Endodermal cell (in vitro differentiated cells): ENCODE data around the gene CPT1A. TPM values are rescaled to one million over a fixed set of nuclear protein-coding genes. Genes with fewer than 3 reads are reported as not detected.
"Not testable (repeated sequence)": the region's sequence is repeated elsewhere in the genome, so short reads cannot be mapped to it uniquely, and the experiment has no call there.

Experiments used
- DNase-seq: peaks from one replicate; pipeline ENCODE4 v3.0.0-alpha.2; 2017
- H3K27ac ChIP-seq: 2 replicates; pipeline ENCODE4 v1.5.1; 2013; ENCODE audit warnings: mild to moderate bottlenecking, low read depth, low read length, moderate library complexity
- H3K27me3 ChIP-seq: 2 replicates; pipeline ENCODE4 v1.6.1; 2013; ENCODE audit warnings: mild to moderate bottlenecking, low read length, moderate library complexity; ENCODE audit not compliant: insufficient read depth, control insufficient read depth, poor library complexity, severe bottlenecking
- H3K36me3 ChIP-seq: 2 replicates; pipeline ENCODE4 v1.7.0; 2013; ENCODE audit warnings: mild to moderate bottlenecking, low read length, moderate library complexity; ENCODE audit not compliant: control insufficient read depth, insufficient read depth
- H3K4me1 ChIP-seq: one replicate; pipeline ENCODE4 v1.7.0; 2013; ENCODE audit warnings: low read length; ENCODE audit not compliant: control insufficient read depth, insufficient read depth
- H3K4me3 ChIP-seq: 2 replicates; pipeline ENCODE4 v1.5.1; 2013; ENCODE audit warnings: mild to moderate bottlenecking, low read length, moderate library complexity
- H3K9ac ChIP-seq: 2 replicates; pipeline ENCODE4 v1.6.1; 2013; ENCODE audit warnings: mild to moderate bottlenecking, low read length, moderate library complexity; ENCODE audit not compliant: poor library complexity, severe bottlenecking; ENCODE audit errors: extremely low read depth
- H3K9me3 ChIP-seq: 2 replicates; pipeline ENCODE4 v1.6.1; 2013; ENCODE audit warnings: mild to moderate bottlenecking, low read length, moderate library complexity; ENCODE audit not compliant: control insufficient read depth
- H3K27ac Mint-ChIP-seq: 2 replicates; pipeline ENCODE4 v1.8.0; 2020; ENCODE audit warnings: mixed read lengths
- H3K27me3 Mint-ChIP-seq: 2 replicates; pipeline ENCODE4 v1.8.0; 2021; ENCODE audit warnings: mild to moderate bottlenecking, mixed read lengths; ENCODE audit not compliant: insufficient read depth
- H3K36me3 Mint-ChIP-seq: 2 replicates; pipeline ENCODE4 v1.8.0; 2020; ENCODE audit warnings: low read depth, mixed read lengths
- H3K4me1 Mint-ChIP-seq: 2 replicates; pipeline ENCODE4 v1.8.0; 2020; ENCODE audit warnings: mixed read lengths
- H3K4me3 Mint-ChIP-seq: 2 replicates; pipeline ENCODE4 v1.8.0; 2020; ENCODE audit warnings: mild to moderate bottlenecking, moderate library complexity, mixed read lengths
- H3K9me3 Mint-ChIP-seq: 2 replicates; pipeline ENCODE4 v1.8.0; 2020; ENCODE audit warnings: mild to moderate bottlenecking, mixed read lengths
- CTCF ChIP-seq: fragments of 200-600 bp; sonication (generic); conservative IDR thresholded peaks from 2 replicates; pipeline ENCODE4 v1.5.0; 2021; ENCODE audit warnings: antibody characterized with exemption, mild to moderate bottlenecking
- WGBS, 2 experiments: methylation state at CpG; one replicate each; pipeline versions ENCODE4 v1.1.5 to v1.1.7; 2013; ENCODE audit warnings: missing lambda C conversion rate in 2 of 2, mixed read lengths in 1 of 2; ENCODE audit not compliant: insufficient coverage in 1 of 2, insufficient read length in 1 of 2; 5-methylcytosine and 5-hydroxymethylcytosine counted together
- long read RNA-seq, 4 experiments: library from polyadenylated mRNA in 2 of 4; library from RNA in 1 of 4; library from capped mRNA in 1 of 4; stranded (forward) in 3 of 4; unstranded in 1 of 4; transcript quantifications; one replicate each; pipeline ENCODE4 v2.0.0, GENCODE V29; 2020 to 2021; ENCODE audit warnings: inconsistent platforms in 1 of 4
- polyA plus RNA-seq, 2 experiments: library from polyadenylated mRNA; stranded (reverse); fragments of 50-300 nt; gene quantifications; one replicate each; pipeline ENCODE4 v1.2.3, GENCODE V29; 2013
- total RNA-seq, 2 donors: library from RNA; stranded (reverse); fragmentation: NEBNext Ultra II Directional in 1 of 2; extraction: Animal tissue kit (Norgen Biotek cat#: 25700) in 1 of 2; gene quantifications; 2 replicates in 1 of 2; 3 replicates in 1 of 2; pipeline ENCODE4 v1.2.1, GENCODE V29; 2021

The CPT1A gene
- 1 to 10 TPM; 3.3 to 7.3 TPM for total RNA-seq
- 2.7 TPM for polyA plus RNA-seq (2013, experiment 1 of 2)
- polyA plus RNA-seq (2013, experiment 2 of 2), result 1.8 TPM
- long read RNA-seq, experiment 1, partial matches to known transcripts, result 0 of 1 reads
- long read RNA-seq, experiment 1, other reads (novel, unspliced or antisense), result 1 of 1 reads
- long read RNA-seq, experiment 2, partial matches to known transcripts, result 2 of 2 reads
- long read RNA-seq, experiment 2, other reads (novel, unspliced or antisense), result 0 of 2 reads
- long read RNA-seq, experiment 3, full-length matches to known transcripts, result 9 of 10 reads
- long read RNA-seq, experiment 3, partial matches to known transcripts, result 1 of 10 reads
- long read RNA-seq, experiment 3, other reads (novel, unspliced or antisense), result 0 of 10 reads
- long read RNA-seq, experiment 4, partial matches to known transcripts, result 2 of 2 reads
- long read RNA-seq, experiment 4, other reads (novel, unspliced or antisense), result 0 of 2 reads

GRCh38 chr11:68841718-68842426 lies at the start of gene CPT1A:
TSS of gene CPT1A (minus strand) at chr11:68841916. CDS start at chr11:68815474, 26,442 bp downstream.
- H3K4me1 ChIP-seq, result no peaks in the 10 kb centered on the region
- 9 to 14% methylated on average over 30 to 82 of the region's 82 CpGs for WGBS, 2 experiments
- no peaks in the 10 kb centered on the region for H3K9me3 Mint-ChIP-seq
- no peaks in the 10 kb centered on the region for H3K36me3 ChIP-seq
- H3K27ac ChIP-seq, result no peak within 1 kb of the TSS
- H3K4me1 Mint-ChIP-seq, result peaks cover 16% of the 10 kb centered on the region
- TF ChIP-seq CTCF, result no peak
- H3K9me3 ChIP-seq, result no peaks in the 10 kb centered on the region
- no peaks in the 10 kb centered on the region for H3K36me3 Mint-ChIP-seq
- H3K27me3 Mint-ChIP-seq, result peaks cover 55% of the 10 kb centered on the region
- peak within 1 kb of the TSS; percentile 86 for H3K4me3 ChIP-seq
- no peak within 1 kb of the TSS for H3K27ac Mint-ChIP-seq
- peak; percentile 87 for DNase-seq
- H3K4me3 Mint-ChIP-seq, result peak within 1 kb of the TSS; percentile 66
- H3K9ac ChIP-seq, result no peak within 1 kb of the TSS
- H3K27me3 ChIP-seq, result peaks cover 63% of the 10 kb centered on the region

GRCh38 chr11:68890490-68891231 lies 48.9 kb upstream of the CPT1A start:
- TF ChIP-seq CTCF, result no peak
- H3K9ac ChIP-seq, result no peak overlapping the region
- H3K27ac ChIP-seq, result no peak overlapping the region
- 95 to 96% methylated on average over 10 to 17 of the region's 17 CpGs for WGBS, 2 experiments
- Mint-ChIP-seq H3K27me3 (no peaks in the 10 kb centered on the region), H3K9me3 (no peaks in the 10 kb centered on the region), H3K36me3 (peaks cover 27% of the 10 kb centered on the region), H3K4me3 (no peak overlapping the region), H3K27ac (peak overlapping the region; percentile 65), H3K4me1 (peaks cover 7% of the 10 kb centered on the region)
- no peaks in the 10 kb centered on the region for H3K4me1 ChIP-seq
- peak; percentile 55 for DNase-seq
- H3K9me3 ChIP-seq, result no peaks in the 10 kb centered on the region
- H3K27me3 ChIP-seq, result no peaks in the 10 kb centered on the region
- H3K36me3 ChIP-seq, result peaks cover 38% of the 10 kb centered on the region
- no peak overlapping the region for H3K4me3 ChIP-seq

- TF ChIP-seq CTCF, result peak; percentile 85
- peaks cover 7% of the 10 kb centered on the region for H3K4me1 Mint-ChIP-seq
- no peak overlapping the region for H3K27ac ChIP-seq
Measured at GRCh38 chr11:68889948-68890446, 48.3 kb upstream of the CPT1A start.

GRCh38 chr11:68884827-68885226 lies 43.1 kb upstream of the CPT1A start:
- not testable (repeated sequence) for H3K27me3 ChIP-seq, DNase-seq, H3K9ac ChIP-seq, H3K27ac ChIP-seq, H3K9me3 ChIP-seq, H3K36me3 ChIP-seq, H3K27ac Mint-ChIP-seq, H3K4me3 Mint-ChIP-seq, H3K4me1 Mint-ChIP-seq, H3K9me3 Mint-ChIP-seq, H3K4me3 ChIP-seq, H3K4me1 ChIP-seq, H3K27me3 Mint-ChIP-seq
- peaks cover 22% of the 10 kb centered on the region for H3K36me3 Mint-ChIP-seq
- WGBS, 2 experiments, result 89 to 94% methylated on average over 15 of the region's 15 CpGs

More at GRCh38 chr11:68889948-68890446, 48.3 kb upstream of the CPT1A start:
- Histone ChIP-seq H3K9me3 (no peaks in the 10 kb centered on the region), H3K27me3 (no peaks in the 10 kb centered on the region), H3K4me1 (no peaks in the 10 kb centered on the region), H3K9ac (no peak overlapping the region), H3K4me3 (no peak overlapping the region), H3K36me3 (peaks cover 33% of the 10 kb centered on the region)
- no peaks in the 10 kb centered on the region for H3K9me3 Mint-ChIP-seq
- H3K27ac Mint-ChIP-seq, result no peak overlapping the region
- peaks cover 29% of the 10 kb centered on the region for H3K36me3 Mint-ChIP-seq
- DNase-seq, result peak; percentile 87
- H3K27me3 Mint-ChIP-seq, result no peaks in the 10 kb centered on the region
- 72 to 78% methylated on average over 10 to 18 of the region's 18 CpGs for WGBS, 2 experiments
- H3K4me3 Mint-ChIP-seq, result no peak overlapping the region
